Medulla oblongata (tissue), 1 donor: Measurements from ENCODE around the gene HADHA.

Source experiments
- DNase-seq: peaks from one replicate; pipeline ENCODE4 v3.0.0-alpha.2; 2015; ENCODE audit errors: extremely low spot score

HADHA gene

GRCh38 chr2:26141145-26141769 is 103.2 kb downstream of the HADHA start:
- no peak for DNase-seq
